Measurements from ENCODE around the gene CORO2B. TPM values are rescaled to one million over a fixed set of nuclear protein-coding genes. Genes with fewer than 3 reads are reported as not detected.
"Not testable (repeated sequence)": the region's sequence is repeated elsewhere in the genome, so short reads cannot be mapped to it uniquely, and the experiment has no call there.

CORO2B gene
- total RNA-seq, 1 donor from 2014 or later: 19.2 TPM

DNA sequence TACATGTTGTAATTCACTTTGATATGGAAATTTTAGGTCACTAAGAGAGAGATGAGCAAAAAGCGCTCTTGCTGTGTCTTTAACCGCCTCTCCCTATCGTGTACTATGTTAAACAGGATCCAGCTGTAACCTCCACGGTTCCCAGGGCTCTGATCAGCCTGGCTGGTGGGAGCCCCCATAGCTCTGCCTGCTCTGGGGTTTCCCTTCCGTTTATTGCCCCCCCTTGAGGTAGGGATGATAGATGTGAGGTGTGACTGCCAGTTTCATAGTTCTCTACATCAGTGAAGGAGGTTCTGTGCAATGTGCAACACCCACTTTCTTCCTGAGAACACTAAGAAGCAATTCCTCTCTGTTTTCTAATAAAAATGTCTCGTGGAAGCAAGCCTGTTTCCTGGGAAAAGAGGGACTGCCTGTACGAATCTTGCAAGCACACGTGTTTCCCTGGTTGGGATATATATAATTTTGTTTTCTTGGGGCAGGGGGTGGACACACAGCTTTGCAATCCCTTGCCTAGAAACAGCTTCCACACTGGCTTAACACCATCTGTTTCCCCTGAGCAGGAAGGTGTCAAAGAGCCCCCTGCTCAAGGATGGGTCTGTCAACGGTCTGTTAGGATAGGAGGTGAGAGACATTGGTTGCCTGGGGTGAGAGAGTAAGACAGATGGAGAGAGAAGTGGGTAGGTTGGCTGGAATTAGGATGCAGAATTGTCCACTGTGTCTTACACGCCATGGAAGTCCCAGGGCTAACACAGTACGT lies 23.8 kb downstream of the CORO2B start:
- no peak for DNase-seq (ENCODE audit: low spot score in 2 of 2)
- no peak for FAIRE-seq

DNA sequence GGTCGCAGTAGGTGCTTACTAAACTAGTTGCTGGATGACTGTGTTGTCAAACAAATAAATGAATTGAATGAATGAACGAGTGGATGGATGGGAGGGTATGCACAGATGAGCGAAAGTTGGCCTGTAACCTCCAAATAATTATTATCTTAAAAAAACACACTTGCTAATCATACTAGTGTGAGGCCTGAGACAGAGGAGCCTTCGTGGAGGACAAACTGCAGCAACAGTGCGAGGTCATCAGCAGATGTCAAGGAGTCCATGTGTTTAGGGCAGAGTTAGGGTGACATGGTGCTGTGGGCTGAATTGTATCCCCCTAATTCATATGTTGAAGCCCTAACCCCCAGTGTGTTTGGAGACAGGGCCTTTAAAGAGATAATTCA lies 24.4 kb downstream of the CORO2B start:
- FAIRE-seq (no peak), DNase-seq (ENCODE audit: low spot score in 2 of 2) (no peak)

DNA sequence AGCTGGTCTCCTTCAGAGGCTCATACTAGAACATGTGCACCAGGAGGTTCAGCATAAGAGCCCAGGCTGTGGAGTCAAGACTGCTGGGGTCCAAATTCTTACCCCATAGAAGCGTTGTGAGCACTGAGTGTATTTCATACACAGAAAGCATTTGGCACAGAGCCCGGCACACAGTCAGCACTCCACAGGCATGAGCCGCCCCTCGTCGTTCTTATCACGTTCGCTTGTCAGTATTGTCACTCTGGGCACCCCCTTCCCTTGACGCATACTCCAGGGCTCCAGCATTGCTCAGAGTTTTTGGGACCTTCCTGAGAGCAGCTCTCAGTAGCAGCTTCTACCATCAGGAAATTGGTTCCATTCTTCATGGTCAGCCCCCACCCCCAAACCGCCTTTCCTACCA lies 25.2 kb downstream of the CORO2B start:
- FAIRE-seq: no peak
- no peak for DNase-seq (ENCODE audit: low spot score in 2 of 2)

DNA sequence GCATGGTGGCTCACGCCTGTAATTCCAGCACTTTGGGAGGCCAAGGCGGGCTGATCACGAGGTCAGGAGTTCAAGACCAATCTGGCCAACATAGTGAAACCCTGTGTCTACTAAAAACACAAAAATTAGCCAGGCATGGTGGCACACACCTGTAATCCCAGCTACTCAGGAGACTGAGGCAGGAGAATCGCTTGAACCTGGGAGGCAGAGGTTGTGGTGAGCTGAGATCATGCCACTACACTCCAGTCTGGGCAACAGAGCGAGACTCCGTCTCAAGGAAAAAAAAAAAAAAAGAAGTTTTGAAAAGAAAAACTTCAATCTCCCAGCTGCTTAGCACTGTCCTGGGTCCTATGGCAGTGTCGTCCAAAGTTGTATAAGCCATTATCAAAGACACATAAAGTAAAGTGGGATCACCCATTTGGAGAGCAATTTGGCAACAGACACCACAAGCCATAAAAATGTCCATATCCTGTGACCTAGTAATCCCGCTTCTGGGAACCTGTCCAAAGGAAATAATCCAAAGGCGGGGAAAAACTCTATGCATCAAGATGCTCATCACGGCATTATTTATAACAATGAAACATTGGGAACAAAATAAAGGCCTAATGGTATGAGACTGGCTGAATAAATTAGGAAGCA lies 26.2 kb downstream of the CORO2B start:
- DNase-seq (ENCODE audit: low spot score in 2 of 2); FAIRE-seq: not testable (repeated sequence)

DNA sequence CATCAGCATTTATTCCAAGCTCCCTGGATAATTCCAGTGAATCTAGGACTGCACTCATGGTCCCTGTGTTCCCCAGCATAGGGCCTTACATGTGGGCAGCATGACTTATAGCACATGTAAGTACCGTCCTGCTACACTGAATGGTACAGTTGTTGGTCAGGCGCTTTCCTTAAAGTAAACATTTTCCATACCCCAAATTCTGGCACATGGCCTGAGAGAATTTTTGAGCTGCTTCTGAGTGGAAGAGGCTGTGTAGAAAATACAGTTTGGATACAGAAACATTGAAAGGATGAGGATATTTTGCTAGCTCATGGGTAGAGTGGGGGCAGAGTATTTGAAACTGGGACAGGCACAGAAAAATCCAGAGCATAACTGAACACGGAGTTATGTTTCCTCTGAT lies 27.6 kb downstream of the CORO2B start:
- DNase-seq (ENCODE audit: low spot score in 2 of 2) (no peak), FAIRE-seq (no peak)

DNA sequence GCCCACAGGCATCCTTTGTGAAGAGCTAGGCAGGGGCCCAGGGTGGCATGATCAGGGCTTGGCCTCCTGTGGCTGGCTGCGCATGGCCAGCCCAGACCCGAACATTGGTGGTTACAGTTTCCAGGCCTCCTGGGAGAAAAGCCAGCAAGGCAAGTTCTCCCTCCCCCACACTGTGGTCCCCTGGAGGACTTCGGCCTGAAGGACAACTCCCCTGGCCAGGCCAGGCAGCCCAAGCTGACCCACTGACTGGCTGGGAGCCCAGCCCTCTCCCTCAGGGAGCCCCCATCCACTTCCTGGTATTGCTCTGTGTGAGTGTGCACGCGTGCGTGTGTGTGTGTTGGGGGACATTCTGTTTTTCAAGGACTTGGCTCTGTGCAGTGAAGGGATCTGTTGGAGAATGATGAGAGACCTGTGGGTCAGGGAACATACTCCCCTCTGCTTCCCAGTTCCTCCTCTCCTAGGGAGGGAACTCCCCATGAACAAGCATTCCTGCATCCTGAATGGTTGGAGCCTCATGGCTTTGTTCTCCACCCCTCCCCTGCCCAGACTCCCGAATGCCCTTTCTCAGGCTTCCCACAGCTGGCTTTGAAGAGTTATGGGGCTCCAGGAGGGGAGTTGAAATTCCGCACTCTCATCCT lies 29.5 kb downstream of the CORO2B start:
- DNase-seq (ENCODE audit: low spot score in 2 of 2) (no peak), FAIRE-seq (no peak)

DNA sequence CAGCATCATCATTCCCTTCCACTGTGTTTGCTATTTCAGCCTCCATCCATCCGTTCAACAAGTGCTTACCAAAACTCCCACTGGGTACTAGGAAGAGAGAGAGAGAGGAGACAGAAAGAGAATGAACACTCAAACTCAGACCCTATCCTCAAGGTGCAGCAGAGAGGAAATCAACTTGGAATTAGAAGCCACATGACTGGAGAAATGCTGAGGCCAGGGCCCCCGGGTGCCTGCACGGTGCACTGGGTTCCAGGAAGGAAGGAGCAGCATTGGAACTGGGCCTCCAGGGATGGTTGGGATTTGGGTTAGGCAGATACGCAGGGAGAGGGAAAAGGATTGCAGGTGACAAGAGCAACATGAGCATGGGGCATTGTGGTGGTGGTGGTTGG lies 30.0 kb downstream of the CORO2B start:
- no peak for FAIRE-seq
- DNase-seq (ENCODE audit: low spot score in 2 of 2): no peak

DNA sequence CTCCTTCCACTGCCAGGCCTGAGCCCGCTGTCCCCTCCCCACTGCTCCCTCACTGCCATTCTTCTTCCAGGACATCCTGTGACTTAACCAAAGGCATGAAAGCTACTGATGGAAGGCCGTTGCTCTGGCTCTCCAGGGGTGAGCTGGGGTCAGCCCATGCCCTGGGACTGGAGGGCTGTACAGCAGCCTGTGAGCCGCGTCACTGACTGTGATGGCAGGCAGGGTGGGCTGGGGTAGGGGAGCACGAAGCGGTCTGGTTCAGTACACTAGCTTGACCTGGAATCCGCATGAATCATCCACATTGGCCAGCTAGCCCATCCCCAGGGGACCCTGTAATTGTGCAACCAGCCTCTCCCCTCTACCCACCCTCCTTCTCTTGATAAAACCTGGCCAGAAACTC lies 30.8 kb downstream of the CORO2B start:
- no peak for FAIRE-seq

DNA sequence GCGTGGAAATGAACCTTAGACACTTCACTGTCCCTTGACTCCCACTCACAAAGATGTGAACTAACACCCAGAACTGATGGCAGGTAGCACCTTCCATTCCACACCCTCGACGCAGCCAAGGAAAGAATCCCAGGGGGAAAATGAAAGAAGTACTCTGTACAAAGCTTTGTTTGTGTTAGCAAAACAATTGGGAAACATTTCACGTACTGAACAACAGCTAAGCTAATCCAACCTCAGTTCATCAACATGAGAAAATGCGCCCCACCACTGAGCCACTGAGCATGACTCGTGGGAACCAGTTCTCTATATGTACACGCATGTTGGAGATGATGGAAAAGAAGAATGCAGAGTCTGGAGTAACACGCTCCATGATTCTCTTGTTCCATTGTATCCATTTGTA lies 32.0 kb downstream of the CORO2B start:
- FAIRE-seq: no peak
- no peak for DNase-seq (ENCODE audit: low spot score in 2 of 2)

More for the DNA sequence above, 30.8 kb downstream of the CORO2B start:
- no peak for DNase-seq (ENCODE audit: low spot score in 2 of 2)

DNA sequence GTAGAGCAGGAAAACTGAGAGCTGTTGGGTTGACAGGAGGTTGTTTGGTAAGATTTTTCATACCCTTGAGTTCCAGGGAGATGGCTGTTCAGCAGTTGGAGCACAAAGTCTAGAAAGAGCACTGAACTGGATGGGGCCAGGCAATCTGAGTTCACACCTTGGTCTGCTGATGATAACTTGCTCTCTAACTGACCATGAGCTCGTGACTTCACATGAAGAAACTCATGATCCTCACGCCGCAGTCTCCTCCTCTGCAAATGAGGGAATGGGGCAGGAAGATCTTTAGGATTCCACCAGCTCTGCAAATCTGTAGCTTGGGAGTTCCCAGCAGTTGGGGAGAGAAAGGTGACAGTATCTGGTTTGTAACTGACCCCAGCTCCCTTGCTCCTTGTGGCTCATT lies 33.7 kb downstream of the CORO2B start:
- DNase-seq (ENCODE audit: low spot score in 2 of 2) (no peak), FAIRE-seq (no peak)

DNA sequence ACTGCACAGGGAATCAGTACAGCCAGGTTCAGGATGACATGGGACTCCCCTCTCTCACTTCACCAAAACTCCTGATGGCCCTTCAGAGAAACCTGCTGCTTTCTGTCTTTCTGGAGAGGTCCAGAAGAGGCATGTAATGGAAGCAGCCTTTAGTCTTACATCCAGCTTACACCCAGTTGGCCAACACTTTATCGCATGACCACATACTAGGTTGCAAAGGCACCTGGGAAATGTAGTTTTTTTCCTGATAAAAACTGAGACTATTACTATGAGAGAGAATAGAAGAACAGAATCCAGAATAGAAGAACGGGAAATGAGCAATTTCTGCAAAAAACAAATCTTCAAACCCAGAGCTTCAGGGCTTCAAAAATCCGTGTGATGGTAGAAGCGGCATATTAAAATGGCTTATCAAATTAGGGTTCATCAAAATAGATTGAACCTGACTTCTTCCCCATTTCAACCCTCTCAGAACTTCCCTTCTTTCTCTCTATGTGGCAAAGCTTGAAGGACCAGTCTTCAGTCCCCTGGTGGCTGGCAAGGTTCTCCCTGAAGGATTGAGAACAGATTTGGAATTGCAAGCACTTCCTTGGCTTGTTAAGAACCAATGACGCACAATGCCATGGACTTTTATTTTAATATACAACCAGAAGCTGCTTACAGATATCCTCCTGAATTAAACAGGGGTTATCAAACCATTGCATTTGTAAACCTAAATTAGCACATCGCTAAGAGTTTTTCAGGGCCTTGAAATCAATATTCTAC lies 34.4 kb downstream of the CORO2B start:
- DNase-seq (ENCODE audit: low spot score in 2 of 2) (no peak), FAIRE-seq (no peak)

DNA sequence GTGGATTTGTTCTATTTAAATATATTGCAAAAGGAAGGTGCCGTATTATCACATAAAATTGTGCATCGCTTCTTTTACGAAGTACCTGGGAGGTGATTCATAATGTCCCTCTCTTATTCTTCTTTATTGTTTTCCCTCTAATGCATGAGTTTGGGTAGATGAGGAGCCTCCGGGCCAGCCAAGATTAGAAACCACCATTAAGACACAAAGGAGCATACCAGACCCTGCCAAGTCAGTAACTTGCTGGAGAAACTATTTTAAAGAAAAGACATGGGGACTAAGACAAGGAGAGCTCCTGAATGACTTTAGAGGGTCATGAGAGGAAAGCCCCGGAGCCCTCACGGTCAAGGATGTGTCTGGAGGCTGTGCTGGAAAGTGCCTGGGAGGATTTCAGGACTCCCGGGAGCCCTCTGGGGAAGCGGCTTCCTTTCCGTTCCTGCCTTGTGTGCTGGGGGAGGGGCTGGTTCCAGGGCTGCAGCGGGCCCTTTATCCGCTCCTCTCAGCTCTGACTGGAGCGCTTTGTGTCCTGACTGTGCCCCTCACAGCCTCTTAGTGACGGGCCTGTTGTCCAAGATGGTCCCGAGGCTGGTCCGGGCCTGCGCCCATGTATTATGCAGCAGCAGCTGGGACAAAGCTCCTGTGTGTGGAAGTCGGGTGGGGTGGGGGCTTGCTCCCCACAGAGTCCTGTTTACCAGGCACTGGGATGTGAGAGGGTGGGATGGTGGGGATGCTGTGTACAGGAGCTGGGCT lies 35.7 kb downstream of the CORO2B start:
- FAIRE-seq (peak; percentile 24), DNase-seq (ENCODE audit: low spot score in 2 of 2) (peak; percentile 47 to 49)

DNA sequence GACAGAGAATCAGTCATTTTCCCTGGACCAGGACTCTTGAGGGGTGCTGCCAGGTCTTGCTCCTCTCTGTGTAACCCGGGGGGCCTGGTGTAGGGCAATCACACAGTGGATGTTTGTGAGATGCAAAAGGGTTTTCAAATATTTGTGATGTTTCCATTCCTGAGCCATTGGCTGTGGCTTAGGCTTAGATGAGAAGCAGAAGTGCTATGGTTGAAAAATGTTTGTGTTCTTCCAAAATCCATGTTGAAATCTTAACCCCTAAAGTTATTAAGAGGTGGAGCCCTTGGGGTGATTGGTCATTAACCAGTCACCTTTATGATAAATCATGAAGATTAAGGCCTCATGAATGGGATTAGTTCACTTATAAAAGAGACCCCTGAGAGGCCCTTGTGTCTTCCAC lies 36.5 kb downstream of the CORO2B start:
- no peak for FAIRE-seq
- no peak for DNase-seq (ENCODE audit: low spot score in 2 of 2)

DNA sequence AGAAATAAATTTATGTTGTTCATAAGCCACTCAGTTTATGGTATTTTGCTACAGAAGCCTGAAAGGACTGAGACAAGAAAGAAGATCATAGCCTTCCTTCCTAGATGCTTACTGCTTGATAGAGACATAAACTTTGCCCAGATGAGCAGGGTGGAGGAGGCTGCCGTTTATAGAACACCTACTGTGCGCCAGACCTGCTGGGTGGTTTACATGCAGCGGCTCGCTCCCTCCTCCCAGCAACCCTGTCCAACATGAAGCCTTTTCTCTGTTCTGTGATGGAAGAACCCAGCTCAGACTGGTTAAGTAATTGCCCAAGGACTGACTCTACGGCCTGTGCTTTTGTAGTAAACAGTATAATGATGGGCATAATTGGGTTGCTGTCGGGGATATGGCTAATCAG lies 37.0 kb downstream of the CORO2B start:
- FAIRE-seq (no peak), DNase-seq (ENCODE audit: low spot score in 2 of 2) (no peak)

DNA sequence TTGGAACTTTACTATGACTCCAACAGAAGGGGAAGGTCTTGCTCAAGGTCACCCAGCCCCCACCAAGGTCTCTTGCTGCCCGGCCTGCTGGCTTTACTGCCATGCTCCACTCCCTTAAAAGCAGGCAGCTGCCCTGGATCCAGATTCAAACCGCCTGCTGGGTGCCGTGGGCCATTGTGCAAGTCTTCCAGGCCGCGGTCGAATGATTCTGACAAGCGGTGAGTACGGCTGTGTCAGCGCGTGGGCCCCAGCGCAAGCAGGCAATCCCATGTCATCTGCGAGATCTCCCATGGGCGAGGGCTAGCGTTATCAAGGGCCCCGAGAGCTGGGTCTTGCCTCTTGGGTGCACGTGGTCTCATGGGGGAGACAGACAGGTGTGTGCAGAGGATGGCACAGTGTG lies 37.6 kb downstream of the CORO2B start:
- no peak for FAIRE-seq
- no peak for DNase-seq (ENCODE audit: low spot score in 2 of 2)

DNA sequence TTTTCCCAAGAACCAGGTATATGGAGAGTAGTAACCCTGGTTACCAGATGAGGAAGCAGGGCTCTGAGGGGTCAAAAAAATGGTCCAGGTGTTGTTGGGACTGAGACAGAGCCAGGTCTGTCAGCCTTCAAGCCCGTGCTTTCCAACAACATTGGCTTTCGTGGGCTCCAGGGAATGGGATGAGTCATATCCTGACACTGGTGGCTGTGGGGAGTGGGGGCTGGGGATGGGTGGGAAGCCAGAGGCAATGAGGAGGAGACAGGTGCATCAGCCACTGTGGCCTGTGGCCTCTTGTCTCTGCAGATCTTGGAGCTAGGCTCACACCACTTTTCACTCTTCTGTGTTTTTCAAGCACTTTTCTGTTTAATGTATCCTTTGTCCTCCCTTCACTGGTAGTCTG lies 38.2 kb downstream of the CORO2B start:
- FAIRE-seq (no peak), DNase-seq (ENCODE audit: low spot score in 2 of 2) (no peak)

DNA sequence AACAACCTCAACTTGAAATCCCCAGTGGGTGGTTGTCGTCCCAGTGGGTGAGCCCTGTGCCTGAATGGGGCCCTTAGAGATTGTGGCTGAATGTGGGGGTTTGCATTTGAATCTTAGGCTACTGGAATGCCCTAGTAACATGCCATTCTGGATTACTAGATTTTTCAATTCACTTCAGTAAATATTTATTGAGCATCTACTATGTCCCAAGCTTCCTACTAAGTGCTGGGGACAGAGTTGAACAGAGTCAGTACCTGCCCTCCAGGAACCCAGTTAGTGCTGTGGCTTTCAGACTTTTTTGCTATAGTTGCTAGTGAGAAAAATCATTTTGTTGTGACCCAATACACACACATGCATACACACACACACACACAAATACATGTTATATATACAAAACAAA lies 39.0 kb downstream of the CORO2B start:
- no peak for DNase-seq (ENCODE audit: low spot score in 2 of 2)
- no peak for FAIRE-seq

DNA sequence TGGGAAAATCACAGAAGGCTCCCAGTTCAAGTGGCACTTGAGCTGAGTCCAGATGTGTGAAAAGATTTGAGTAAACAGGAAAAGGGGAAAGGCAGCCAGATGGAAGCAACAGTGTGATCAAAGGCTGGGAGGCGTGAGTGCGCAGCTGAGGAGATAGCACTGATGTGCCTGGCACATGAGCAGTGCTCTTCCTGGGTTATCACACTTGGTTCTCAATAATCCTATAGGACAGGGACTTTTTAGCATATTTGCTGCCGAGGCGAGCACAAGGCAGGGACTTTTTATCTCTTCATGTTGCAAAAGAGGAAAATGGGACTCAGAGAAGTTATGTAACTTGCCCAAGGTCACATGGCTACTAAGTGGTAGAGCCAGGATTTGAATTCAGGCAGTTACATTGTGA lies 39.6 kb downstream of the CORO2B start:
- DNase-seq (ENCODE audit: low spot score in 2 of 2): no peak
- FAIRE-seq: no peak

DNA sequence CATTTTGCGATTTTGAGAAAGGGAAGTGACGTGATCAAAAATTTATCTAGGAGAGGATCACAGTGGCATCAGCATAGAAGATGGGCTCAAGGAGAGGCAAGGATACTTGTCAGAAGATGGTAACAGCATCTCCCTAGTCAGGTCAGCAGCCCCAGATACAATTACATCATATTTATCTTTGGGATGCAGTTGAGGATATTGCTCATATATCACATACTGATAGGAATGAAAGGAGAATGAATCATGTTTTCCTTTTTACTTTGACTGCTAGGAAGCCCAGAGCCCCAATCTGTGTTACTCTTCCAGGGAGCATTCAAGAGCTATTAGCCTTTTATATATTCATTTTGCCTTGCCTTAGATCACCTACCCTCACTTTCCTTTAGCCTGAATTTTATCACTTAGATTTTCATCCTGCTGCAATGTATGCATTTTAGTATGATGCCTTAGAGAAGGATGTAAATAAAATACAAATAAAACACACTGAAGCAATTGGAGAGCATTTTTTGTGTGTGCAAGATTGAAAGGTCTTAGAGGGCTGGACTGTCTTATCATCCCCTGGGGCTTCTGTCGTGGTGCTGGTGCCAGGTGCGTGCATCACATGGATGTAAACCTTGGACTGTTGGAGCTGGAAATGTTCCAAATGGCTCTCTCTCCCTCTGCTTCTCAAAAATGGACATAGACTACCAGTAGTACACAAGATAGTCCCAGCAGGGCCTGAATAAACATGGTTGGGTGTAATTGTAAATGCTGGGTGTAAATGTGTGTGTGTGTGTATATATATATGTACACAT lies 40.3 kb downstream of the CORO2B start:
- FAIRE-seq (no peak), DNase-seq (ENCODE audit: low spot score in 2 of 2) (no peak)

Measured in frontal cortex (tissue), 4 donors.